ENCODE measurements around the gene IRF5.
"Not testable (repeated sequence)": the region's sequence is repeated elsewhere in the genome, so short reads cannot be mapped to it uniquely, and the experiment has no call there.

The IRF5 gene

GRCh38 chr7:128939861-128940410, 2.2 kb downstream of the IRF5 start:
- no peak for DNase-seq (ENCODE audit: low spot score)

DNA sequence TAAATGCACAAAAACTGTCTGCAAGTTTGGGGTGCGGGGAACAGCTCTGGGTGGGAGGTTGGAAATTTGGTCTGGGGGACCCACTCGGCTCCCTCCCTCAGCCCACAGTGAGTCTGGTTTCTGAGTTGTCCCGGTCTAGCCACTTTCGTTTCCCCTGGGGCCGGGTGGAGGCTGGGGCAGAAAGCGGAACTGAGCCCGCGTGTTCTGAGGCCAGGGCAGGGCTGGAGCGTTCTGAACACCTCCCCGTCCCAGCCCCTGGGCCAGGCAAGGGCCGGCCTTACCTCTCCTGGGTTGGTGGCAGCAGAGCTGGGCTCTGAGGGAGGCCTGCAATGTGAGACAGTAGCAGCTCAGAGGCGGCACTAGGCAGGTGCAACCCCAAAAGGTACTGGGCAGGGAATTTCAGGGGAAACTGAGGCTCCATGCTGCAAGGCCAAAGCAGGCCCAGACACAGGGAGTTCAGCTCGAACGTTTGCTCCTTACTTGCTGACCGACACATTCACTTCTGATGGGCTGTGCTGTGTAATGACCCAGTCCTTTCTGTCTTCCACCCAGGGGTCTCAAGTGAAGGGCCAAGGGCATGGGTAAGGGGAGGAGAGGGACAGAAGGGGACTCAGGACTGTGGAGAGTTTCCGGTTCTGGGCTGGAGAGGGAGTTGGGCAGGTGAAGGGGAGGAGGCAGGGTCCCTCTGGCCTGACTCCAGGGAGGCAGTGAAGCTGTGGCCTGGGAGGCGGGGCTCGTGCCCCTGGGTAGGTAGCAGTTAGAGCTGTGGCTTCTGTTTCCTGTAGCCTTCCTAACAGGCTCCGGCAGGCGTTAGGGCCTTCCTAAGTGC, 3.0 kb downstream of the IRF5 start:
- no peak for DNase-seq (ENCODE audit: low spot score)

DNA sequence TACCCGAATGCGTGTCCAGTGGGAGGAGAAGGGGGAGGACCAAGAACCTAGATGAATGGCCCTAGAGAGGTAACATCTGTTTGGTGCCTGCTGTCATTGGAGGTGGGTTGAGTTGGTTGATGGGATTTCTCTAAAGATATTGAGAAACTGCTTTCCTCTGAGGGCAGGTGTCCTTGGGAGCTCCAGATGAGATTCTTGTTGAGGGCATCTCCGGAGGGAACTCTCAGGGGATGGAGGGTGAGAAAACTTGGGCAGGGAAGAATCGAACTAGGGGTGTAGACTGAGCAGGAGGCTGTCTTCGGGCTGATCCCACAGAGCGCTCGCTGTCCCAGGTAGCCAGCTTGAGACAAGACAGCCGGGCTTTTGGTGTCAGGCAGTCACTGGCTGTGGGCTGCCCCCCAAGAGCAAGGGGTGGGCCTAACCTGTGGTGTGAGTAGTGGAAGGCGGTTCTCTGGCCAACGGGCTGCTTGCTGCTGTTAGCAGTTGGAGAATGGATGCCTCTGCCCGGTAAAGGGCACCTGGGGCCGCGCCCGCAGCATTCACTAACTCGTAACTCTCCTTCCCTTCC, 3.7 kb downstream of the IRF5 start:
- DNase-seq (ENCODE audit: low spot score), result no peak

DNA sequence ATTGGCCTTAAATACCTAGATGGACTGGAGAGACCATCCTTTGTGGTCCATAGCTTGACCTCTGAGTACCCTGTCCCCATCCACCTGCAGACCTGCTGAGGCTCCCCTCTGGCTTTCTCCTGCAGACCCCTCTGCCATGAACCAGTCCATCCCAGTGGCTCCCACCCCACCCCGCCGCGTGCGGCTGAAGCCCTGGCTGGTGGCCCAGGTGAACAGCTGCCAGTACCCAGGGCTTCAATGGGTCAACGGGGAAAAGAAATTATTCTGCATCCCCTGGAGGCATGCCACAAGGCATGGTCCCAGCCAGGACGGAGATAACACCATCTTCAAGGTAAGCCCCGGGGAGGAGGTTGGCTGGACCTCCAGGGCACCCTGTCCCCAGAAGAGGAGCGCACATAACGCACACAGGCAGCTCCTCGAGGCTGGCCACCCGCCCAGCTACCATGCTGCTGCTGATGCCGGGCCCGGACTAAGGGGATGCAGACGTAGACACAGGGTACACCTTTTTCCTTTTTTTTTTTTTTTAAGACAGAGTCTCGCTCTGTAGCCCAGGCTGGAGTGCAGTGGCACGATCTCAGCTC, 4.3 kb downstream of the IRF5 start:
- DNase-seq (ENCODE audit: low spot score), result no peak

GRCh38 chr7:128943251-128943650, 5.5 kb downstream of the IRF5 start:
- DNase-seq (ENCODE audit: low spot score), result not testable (repeated sequence)

DNA sequence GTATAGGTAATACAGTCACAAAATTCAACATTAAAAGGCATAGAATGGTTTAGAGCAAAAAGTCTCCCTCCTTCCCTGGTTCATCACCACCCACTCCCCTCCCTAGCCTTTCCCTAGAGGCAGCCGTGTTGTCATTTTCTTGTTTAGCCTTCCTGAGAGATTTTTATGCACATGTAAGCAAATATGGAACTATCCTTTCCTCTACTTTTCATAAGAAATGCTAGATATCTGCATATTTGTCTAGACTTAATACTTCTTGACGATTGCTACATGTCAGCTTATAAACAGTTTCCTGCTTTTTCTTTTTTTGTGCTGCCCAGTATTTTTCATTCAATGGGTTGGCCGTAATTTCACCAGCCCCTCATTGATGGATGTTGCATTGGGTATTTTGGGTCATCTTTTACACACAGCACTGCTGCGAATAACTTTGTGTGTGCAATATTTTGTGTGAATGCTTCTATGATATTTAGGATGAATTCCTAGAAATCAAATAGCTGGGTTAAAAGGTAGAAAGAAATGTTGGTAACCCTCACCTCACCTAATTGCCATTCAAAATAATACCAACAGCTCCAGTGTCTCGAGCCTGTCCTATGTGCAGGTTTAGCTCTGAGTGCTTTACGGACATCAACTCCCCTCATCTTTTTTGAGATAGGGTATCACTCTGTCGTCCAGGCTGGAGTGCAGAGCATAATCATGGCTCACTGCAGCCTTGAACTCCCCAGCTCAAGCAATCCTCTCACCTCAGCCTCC, 6.9 kb downstream of the IRF5 start:
- no peak for DNase-seq (ENCODE audit: low spot score)

DNA sequence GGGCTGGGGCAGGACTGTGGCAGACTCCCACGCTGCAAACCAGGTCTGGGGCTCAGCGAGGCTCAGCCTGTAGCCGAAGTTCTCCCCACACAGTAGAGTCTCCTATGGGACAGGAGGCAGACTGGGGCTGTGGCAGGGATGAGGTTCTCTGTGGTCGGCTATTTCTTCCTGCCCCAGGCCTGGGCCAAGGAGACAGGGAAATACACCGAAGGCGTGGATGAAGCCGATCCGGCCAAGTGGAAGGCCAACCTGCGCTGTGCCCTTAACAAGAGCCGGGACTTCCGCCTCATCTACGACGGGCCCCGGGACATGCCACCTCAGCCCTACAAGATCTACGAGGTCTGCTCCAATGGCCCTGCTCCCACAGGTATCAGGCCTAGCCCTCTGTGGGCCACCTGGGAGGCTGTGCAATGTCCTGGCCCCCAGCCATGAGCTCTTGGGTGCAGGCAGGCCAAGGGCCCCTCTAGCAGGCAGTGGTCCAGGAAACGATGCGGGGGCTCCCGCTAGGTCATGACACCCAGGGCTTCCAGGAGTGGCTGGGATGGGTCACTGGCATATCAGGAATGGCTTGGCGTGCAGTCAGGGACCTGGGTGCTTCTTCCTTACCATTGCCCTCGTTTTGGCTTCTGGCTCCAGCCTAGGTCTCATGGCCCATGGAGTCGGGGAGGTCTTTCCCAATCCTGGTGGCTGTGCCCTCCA, 8.1 kb downstream of the IRF5 start:
- DNase-seq (ENCODE audit: low spot score), result no peak

DNA sequence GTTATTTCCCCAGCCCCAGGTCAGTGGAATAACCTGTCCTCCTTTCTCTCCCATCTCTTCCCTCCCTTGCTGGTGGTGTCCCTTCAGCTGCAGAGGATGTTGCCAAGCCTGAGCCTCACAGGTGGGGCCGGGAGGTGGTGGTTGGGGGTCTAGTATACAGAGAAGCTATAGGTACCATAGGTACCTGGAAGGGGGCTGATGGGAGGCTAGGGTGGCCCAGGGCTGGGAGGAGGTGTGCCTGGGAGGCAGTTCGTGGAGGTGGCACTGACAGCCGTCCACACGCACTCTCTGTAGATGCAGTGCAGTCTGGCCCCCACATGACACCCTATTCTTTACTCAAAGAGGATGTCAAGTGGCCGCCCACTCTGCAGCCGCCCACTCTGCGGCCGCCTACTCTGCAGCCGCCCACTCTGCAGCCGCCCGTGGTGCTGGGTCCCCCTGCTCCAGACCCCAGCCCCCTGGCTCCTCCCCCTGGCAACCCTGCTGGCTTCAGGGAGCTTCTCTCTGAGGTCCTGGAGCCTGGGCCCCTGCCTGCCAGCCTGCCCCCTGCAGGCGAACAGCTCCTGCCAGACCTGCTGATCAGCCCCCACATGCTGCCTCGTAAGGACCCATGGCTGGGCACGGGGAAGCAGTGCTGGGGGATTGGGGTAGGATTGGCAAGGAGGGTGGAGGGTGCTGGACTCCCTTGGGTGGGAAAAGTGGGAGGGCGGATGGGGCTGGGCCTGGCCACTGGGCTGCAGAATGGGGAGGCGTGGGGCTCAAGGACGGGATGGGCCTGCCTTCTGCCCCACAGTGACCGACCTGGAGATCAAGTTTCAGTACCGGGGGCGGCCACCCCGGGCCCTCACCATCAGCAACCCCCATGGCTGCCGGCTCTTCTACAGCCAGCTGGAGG, 9.5 kb downstream of the IRF5 start:
- DNase-seq (ENCODE audit: low spot score), result no peak

DNA sequence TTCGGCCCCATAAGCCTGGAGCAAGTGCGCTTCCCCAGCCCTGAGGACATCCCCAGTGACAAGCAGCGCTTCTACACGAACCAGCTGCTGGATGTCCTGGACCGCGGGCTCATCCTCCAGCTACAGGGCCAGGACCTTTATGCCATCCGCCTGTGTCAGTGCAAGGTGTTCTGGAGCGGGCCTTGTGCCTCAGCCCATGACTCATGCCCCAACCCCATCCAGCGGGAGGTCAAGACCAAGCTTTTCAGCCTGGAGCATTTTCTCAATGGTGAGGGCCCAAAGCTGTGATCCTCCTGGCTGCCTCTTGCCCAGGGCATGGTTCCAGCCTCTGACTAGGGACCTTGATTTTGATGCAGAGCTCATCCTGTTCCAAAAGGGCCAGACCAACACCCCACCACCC, 10.1 kb downstream of the IRF5 start:
- no peak for DNase-seq (ENCODE audit: low spot score)

DNA sequence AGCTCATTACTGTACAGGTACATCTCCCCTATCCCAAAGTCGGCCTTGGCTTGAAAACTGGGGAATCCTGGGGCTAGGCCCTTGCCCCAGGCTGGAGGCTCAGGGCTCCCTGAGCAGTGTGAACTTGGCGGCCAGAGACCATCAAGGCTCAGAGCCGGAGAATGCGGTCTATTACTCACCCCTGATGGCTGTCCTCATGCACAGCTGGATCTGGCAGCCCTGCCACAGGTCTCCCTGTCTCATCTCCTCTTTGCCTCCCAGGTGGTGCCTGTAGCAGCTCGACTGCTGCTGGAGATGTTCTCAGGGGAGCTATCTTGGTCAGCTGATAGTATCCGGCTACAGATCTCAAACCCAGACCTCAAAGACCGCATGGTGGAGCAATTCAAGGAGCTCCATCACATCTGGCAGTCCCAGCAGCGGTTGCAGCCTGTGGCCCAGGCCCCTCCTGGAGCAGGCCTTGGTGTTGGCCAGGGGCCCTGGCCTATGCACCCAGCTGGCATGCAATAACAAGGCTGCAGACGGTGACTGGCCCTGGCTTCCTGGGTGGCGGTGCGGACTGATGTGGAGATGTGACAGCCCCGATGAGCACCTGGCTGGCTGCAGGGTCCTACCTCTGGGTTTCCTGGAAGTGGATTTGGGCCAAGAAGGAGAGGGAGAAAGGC, 10.7 kb downstream of the IRF5 start:
- no peak for DNase-seq (ENCODE audit: low spot score)

- no peak for DNase-seq (ENCODE audit: low spot score)
Measured at GRCh38 chr7:128948976-128949760, 11.4 kb downstream of the IRF5 start.

- DNase-seq (ENCODE audit: low spot score), result no peak
Measured at GRCh38 chr7:128951296-128951695, 13.6 kb downstream of the IRF5 start.

GRCh38 chr7:128954150-128954549, 16.4 kb downstream of the IRF5 start:
- DNase-seq (ENCODE audit: low spot score), result no peak

- DNase-seq (ENCODE audit: low spot score), result no peak
Measured at GRCh38 chr7:128954830-128955802, 17.4 kb downstream of the IRF5 start.

DNA sequence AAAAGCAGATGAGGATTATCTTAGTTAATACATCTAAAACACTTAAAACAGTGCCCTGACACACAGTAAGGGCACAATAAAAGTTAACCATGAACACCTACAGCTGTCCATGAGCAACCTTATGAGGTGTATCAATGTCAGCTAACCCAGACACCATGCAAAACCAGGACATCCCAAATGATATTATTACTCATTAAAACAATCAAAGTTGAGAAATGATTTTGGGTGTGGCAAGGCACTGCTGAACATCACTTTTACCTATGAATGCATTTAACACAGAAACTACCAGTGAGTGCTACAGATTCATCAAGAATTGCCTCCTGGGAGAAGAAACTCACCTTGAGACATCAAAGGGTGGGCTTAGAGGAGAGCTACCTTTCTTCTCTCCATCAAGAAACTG, 18.3 kb downstream of the IRF5 start:
- no peak for DNase-seq (ENCODE audit: low spot score)

DNA sequence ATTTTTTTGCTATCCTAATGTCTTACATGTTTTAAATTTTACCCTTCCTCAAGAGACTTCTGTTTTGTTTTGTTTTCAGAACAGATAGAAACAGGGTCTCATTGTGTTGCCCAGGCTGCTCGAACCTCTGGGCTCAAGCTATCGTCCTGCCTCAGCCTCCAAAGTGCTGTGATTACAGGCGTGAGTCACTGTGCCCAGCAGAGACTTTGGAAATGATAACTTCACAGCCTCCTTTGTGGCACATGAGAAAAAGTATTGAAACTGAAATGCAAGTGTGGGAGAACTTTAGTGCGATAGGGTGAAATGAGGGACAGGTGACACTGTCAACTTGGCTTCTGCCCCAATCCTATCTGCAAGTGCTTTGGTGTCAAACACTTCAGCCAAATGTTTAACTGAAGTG, 21.6 kb downstream of the IRF5 start:
- DNase-seq (ENCODE audit: low spot score), result no peak

GRCh38 chr7:128961030-128961659, 23.4 kb downstream of the IRF5 start:
- no peak for DNase-seq (ENCODE audit: low spot score)

DNA sequence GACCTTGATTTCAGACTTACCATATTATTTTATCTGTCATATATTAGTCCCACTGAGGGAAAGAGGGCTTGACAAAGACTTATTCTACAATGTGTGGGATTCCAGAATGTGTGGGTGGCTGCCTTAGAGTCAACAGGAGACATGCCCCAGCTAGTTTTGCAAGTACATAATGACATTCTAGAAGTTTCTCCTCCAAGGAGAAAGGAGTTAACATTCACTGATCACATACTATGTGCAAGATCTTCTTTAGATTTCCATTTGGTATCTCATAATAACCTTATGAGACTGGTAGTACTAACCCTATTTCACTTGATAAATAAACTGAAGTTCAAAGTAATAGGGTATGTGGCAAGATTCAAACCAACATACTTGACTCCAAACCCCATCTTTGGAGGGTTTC, 25.2 kb downstream of the IRF5 start:
- no peak for DNase-seq (ENCODE audit: low spot score)

Data from hematopoietic multipotent progenitor cell treated with erythropoietin and hydrocortisone succinate and interleukin-3 and kit ligand, for 15 days (in vitro differentiated cells).